GM21529 (cell line): ENCODE measurements around the gene EYA4.

Source experiments
- ATAC-seq: cut with Tn5 transposase; IDR thresholded peaks from one replicate; pipeline ENCODE4 v1.9.1; 2021; ENCODE audit not compliant: unreplicated experiment

The EYA4 gene

GRCh38 chr6:133559926-133560325 is 318.8 kb downstream of the EYA4 start:
- no peak for ATAC-seq

DNA sequence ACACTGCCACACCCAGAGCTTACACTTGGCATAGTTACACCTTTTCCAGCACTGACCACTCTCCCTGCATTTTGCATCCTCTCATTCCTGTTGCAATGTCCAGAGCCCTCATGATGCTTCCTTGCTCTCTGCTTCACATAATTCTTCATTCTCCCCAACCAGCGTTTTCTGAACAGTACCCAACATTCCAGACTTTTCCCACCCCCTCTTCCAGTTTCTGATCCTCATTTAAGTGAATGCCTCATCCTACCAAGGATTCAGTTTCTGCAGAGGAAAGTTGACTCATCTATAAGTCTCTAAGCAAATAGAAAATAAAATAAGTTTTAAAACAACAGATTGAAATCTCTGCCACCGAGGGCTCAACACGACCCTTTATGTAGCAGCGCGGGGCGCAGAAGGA is 326.5 kb downstream of the EYA4 start:
- ATAC-seq, result no peak

GRCh38 chr6:133568970-133569889 is 328.1 kb downstream of the EYA4 start:
- peak; percentile 64 for ATAC-seq

DNA sequence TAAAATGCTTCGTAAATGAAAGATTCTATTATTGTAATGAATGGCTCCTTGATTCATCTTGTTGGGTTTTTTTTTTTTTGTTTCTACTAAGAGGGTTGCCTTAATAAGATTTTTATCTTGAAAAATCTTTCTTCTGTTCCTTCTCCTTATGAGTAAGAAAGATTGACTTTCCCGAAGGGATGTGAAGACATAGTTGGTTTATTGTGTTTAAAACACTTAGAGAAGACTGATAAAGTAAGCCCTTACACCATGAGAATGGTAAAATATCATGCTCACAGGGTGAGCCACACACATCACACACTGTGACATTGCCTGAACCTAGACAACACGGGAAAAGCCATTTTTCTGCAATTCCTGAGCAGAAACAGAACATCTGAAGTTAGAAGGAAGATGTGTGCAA is 330.5 kb downstream of the EYA4 start:
- no peak for ATAC-seq

GRCh38 chr6:133577851-133578250 is 336.7 kb downstream of the EYA4 start:
- ATAC-seq, result no peak
